Trophoblast cell (in vitro differentiated cells and primary cell): ENCODE measurements around the gene ROBO1.

Experiments
- DNase-seq, 2 donors: peaks; one replicate each; pipeline ENCODE4 v3.0.0-alpha.2; 2016
- H2AFZ ChIP-seq: 2 replicates; pipeline ENCODE4 v1.6.1; 2013; ENCODE audit warnings: low read length, moderate library complexity, mild to moderate bottlenecking; ENCODE audit not compliant: insufficient read depth, poor library complexity
- H2AK5ac ChIP-seq: 2 replicates; pipeline ENCODE4 v1.6.1; 2013; ENCODE audit warnings: mild to moderate bottlenecking, low read length
- H2BK120ac ChIP-seq: 2 replicates; pipeline ENCODE4 v1.6.1; 2013; ENCODE audit warnings: low read length, mild to moderate bottlenecking, moderate library complexity; ENCODE audit not compliant: insufficient read depth, poor library complexity
- H2BK12ac ChIP-seq: 2 replicates; pipeline ENCODE4 v1.6.1; 2013; ENCODE audit warnings: mild to moderate bottlenecking, low read length, moderate library complexity
- H2BK5ac ChIP-seq: 2 replicates; pipeline ENCODE4 v1.6.1; 2013; ENCODE audit warnings: low read length, low read depth, moderate library complexity, mild to moderate bottlenecking; ENCODE audit not compliant: poor library complexity
- H3K14ac ChIP-seq: 2 replicates; pipeline ENCODE4 v1.6.1; 2013; ENCODE audit warnings: mild to moderate bottlenecking, low read length
- H3K18ac ChIP-seq: 2 replicates; pipeline ENCODE4 v1.6.1; 2013; ENCODE audit warnings: mild to moderate bottlenecking, low read length
- H3K23ac ChIP-seq: 2 replicates; pipeline ENCODE4 v1.6.1; 2013; ENCODE audit warnings: low read length
- H3K27ac ChIP-seq: 2 replicates; pipeline ENCODE4 v1.5.1; 2013; ENCODE audit warnings: low read depth, mild to moderate bottlenecking, inconsistent platforms, low read length, moderate library complexity
- H3K27me3 ChIP-seq: 2 replicates; pipeline ENCODE4 v1.6.1; 2013; ENCODE audit warnings: inconsistent platforms, mild to moderate bottlenecking, low read length, moderate library complexity; ENCODE audit not compliant: insufficient read depth
- H3K36me3 ChIP-seq, 2 experiments: 1 replicate in 1 of 2; 2 replicates in 1 of 2; pipeline ENCODE4 v1.6.1; 2013; ENCODE audit warnings: low read length in 2 of 2, mild to moderate bottlenecking in 2 of 2, moderate library complexity in 1 of 2; ENCODE audit not compliant: insufficient read depth in 2 of 2, control insufficient read depth in 1 of 2
- H3K4ac ChIP-seq: 2 replicates; pipeline ENCODE4 v1.6.1; 2013; ENCODE audit warnings: low read depth, mild to moderate bottlenecking, low read length, moderate library complexity
- H3K4me1 ChIP-seq, 2 experiments: 1 replicate in 1 of 2; 2 replicates in 1 of 2; pipeline ENCODE4 v1.6.1; 2013; ENCODE audit warnings: low read length in 2 of 2, mild to moderate bottlenecking in 2 of 2, moderate library complexity in 1 of 2; ENCODE audit not compliant: insufficient read depth in 2 of 2, control insufficient read depth in 1 of 2
- H3K4me2 ChIP-seq: 2 replicates; pipeline ENCODE4 v1.6.1; 2013; ENCODE audit warnings: inconsistent platforms, mild to moderate bottlenecking, low read length, moderate library complexity
- H3K4me3 ChIP-seq: 2 replicates; pipeline ENCODE4 v1.5.1; 2013; ENCODE audit warnings: mild to moderate bottlenecking, low read depth, low read length, inconsistent platforms
- H3K79me1 ChIP-seq: one replicate; pipeline ENCODE4 v1.6.1; 2013; ENCODE audit warnings: low read length
- H3K79me2 ChIP-seq: 2 replicates; pipeline ENCODE4 v1.6.1; 2013; ENCODE audit warnings: low read length, mild to moderate bottlenecking; ENCODE audit not compliant: control insufficient read depth, insufficient read depth, poor library complexity
- H3K9ac ChIP-seq: 2 replicates; pipeline ENCODE4 v1.6.1; 2013; ENCODE audit warnings: mild to moderate bottlenecking, low read length
- H3K9me3 ChIP-seq: 2 replicates; pipeline ENCODE4 v1.6.1; 2013; ENCODE audit warnings: low read depth, mild to moderate bottlenecking, control low read depth, inconsistent platforms, low read length; ENCODE audit not compliant: insufficient read depth
- H4K12ac ChIP-seq: 2 replicates; pipeline ENCODE4 v1.6.1; 2013; ENCODE audit warnings: low read depth, mild to moderate bottlenecking, low read length, moderate library complexity
- H4K8ac ChIP-seq: 2 replicates; pipeline ENCODE4 v1.6.1; 2013; ENCODE audit warnings: low read depth, mild to moderate bottlenecking, low read length, moderate library complexity
- H4K91ac ChIP-seq: one replicate; pipeline ENCODE4 v1.6.1; 2013; ENCODE audit warnings: low read depth, mild to moderate bottlenecking, low read length, moderate library complexity
- WGBS: extraction: QIAGEN DNeasy Blood & Tissue Kit; methylation state at CpG from one replicate; pipeline ENCODE4 v1.1.7; 2013; ENCODE audit warnings: missing lambda C conversion rate; ENCODE audit not compliant: insufficient read length, insufficient coverage; ENCODE audit errors: extremely low coverage; 5-methylcytosine and 5-hydroxymethylcytosine counted together

The ROBO1 gene

DNA sequence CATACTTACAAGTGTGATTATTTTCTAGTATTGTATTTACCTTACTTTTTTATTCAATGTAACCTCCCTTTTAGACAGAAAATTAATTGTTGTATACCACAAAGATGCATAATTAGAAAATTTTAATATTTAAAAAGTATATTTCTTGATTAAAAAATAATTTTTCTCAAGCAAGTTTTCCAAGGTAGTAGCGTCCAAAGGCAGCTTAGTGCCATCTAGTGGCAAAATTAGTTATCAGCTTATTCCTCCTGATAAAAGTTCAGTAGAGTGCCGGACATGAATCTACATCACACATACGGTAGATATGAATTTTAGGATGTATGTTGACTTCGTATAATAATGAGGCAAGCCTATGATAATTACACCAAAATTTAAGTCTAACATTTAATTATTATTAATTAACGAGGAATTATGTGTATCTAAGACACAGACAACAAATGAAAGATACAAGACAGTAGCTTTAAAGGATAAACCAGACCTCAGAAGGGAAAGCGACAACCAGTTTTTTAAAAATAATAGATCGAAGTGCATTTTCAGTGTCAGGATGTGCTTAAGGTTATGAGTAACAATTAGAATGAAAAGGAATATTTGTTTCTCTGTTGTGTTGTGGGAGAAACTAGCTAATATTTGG is 405.9 kb downstream of the ROBO1 start:
- Histone ChIP-seq H3K27me3 (no peaks in the 10 kb centered on the region), H2BK5ac (no peak overlapping the region), H3K18ac (no peak overlapping the region), H2BK12ac (no peak overlapping the region), H2BK120ac (no peak overlapping the region), H4K91ac (no peak overlapping the region), H3K4me2 (no peak overlapping the region), H3K4me1 (peaks cover 0 to 3% of the 10 kb centered on the region in 2 experiments), H2AFZ (no peak overlapping the region), H3K14ac (no peak overlapping the region), H3K9ac (no peak overlapping the region), H3K23ac (no peak overlapping the region), H3K27ac (no peak overlapping the region), H3K36me3 (no peaks in the 10 kb centered on the region), H2AK5ac (no peak overlapping the region), H3K4ac (no peak overlapping the region), H3K79me1 (peaks cover 4% of the 10 kb centered on the region), H3K4me3 (no peak overlapping the region), H4K12ac (no peak overlapping the region), H3K79me2 (no peaks in the 10 kb centered on the region), H4K8ac (no peak overlapping the region), H3K9me3 (no peaks in the 10 kb centered on the region)
- peak; percentile 4 to 80 for DNase-seq
- WGBS: no CpG with 5 or more reads among the region's 7 CpGs

DNA sequence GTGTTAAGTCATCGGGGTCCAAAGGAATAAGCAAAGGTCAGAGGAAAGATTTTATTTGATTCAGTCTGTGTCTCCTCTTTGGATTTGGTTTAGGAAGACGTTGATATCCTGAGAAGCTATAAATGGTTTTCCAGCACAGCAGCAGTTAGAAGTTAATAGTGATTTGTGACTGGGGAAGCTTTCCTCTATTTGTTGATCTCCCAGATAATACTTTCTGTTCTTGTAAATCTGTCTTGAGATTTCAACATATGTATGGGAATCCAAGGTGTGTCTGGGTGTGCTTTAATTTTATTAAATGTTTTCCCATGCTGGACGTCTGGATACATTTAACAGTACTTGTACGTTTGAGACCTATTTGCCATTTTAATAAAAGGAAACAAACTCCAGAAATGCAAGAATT is 409.5 kb downstream of the ROBO1 start:
- no peak for DNase-seq
- no peaks in the 10 kb centered on the region for H3K36me3 ChIP-seq
- no peak overlapping the region for H3K9ac ChIP-seq
- no peaks in the 10 kb centered on the region for H3K4me1 ChIP-seq
- no peak overlapping the region for H3K23ac ChIP-seq
- H3K18ac ChIP-seq: no peak overlapping the region
- H2AFZ ChIP-seq: no peak overlapping the region
- no peak overlapping the region for H2BK5ac ChIP-seq
- no peak overlapping the region for H2BK120ac ChIP-seq
- H3K4ac ChIP-seq: no peak overlapping the region
- no peak overlapping the region for H3K14ac ChIP-seq
- no peak overlapping the region for H3K4me3 ChIP-seq
- no CpG with 5 or more reads among the region's 4 CpGs for WGBS
- no peak overlapping the region for H4K91ac ChIP-seq
- H3K79me1 ChIP-seq: no peaks in the 10 kb centered on the region
- no peak overlapping the region for H3K27ac ChIP-seq
- no peaks in the 10 kb centered on the region for H3K79me2 ChIP-seq
- H4K8ac ChIP-seq: no peak overlapping the region
- H4K12ac ChIP-seq: no peak overlapping the region
- no peak overlapping the region for H3K4me2 ChIP-seq
- no peak overlapping the region for H2AK5ac ChIP-seq
- no peaks in the 10 kb centered on the region for H3K27me3 ChIP-seq
- no peak overlapping the region for H2BK12ac ChIP-seq
- H3K9me3 ChIP-seq: no peaks in the 10 kb centered on the region

DNA sequence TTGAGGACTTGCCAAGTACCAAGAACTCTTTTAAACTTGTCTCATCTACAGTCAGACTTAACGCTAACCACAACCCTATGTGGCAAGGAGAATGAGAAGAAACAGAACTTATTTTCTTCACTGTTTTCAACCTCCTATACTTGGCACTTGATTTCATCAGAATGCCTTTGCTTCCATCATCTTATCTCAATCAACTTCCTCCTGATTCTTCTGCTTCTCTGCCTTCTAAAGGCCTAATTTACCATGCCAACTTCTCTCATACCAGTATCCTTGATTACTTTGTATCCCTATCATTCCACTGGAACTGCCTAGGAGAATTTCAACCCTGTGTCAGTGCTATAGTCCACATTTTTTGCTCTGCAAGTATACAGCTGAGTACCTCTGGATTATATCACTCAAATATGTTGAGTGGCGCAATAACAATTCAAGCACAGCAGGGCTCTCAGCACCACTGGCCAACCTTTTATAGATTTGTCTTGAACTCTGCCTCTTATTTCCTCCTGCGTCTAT is 413.6 kb downstream of the ROBO1 start:
- WGBS: no CpG with 5 or more reads among the region's 3 CpGs
- Histone ChIP-seq H3K4me2 (no peak overlapping the region), H4K8ac (no peak overlapping the region), H3K79me2 (no peaks in the 10 kb centered on the region), H3K36me3 (no peaks in the 10 kb centered on the region), H3K14ac (no peak overlapping the region), H2AK5ac (no peak overlapping the region), H2BK120ac (no peak overlapping the region), H3K27me3 (no peaks in the 10 kb centered on the region), H3K4ac (no peak overlapping the region), H3K79me1 (no peaks in the 10 kb centered on the region), H3K18ac (no peak overlapping the region), H2AFZ (no peak overlapping the region), H3K4me3 (no peak overlapping the region), H3K27ac (peak overlapping the region; percentile 25), H2BK12ac (no peak overlapping the region), H3K4me1 (no peaks in the 10 kb centered on the region), H3K9ac (no peak overlapping the region), H4K91ac (no peak overlapping the region), H4K12ac (no peak overlapping the region), H3K9me3 (no peaks in the 10 kb centered on the region), H3K23ac (no peak overlapping the region), H2BK5ac (no peak overlapping the region)
- peak in 1 of 2 donors; percentile 67 for DNase-seq

DNA sequence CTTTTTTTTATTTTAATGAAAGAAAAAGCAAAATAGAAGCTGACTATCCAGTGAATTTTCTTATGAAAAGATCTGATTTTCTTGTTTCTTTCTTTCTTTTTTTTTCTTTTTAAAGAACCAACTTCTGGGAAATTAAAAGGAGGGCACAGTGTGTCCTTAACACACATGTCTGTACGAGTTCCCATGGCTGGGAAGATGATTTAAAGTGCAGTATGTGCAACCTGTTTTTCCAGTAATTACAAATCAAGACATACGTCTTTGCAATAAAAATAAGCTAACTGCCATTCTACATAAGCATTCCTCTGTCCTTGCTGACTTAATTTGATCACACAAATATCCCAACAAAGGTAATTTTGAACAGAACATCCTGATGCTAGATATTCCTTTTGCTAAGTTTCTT is 416.1 kb downstream of the ROBO1 start:
- H3K4me3 ChIP-seq: no peak overlapping the region
- H3K4me2 ChIP-seq: no peak overlapping the region
- no peaks in the 10 kb centered on the region for H3K79me2 ChIP-seq
- no peak overlapping the region for H3K9ac ChIP-seq
- no peak overlapping the region for H2AK5ac ChIP-seq
- no peaks in the 10 kb centered on the region for H3K36me3 ChIP-seq
- H3K23ac ChIP-seq: no peak overlapping the region
- H2BK120ac ChIP-seq: no peak overlapping the region
- no peak overlapping the region for H4K91ac ChIP-seq
- no peaks in the 10 kb centered on the region for H3K27me3 ChIP-seq
- H3K79me1 ChIP-seq: no peaks in the 10 kb centered on the region
- H3K4ac ChIP-seq: no peak overlapping the region
- H3K18ac ChIP-seq: no peak overlapping the region
- no peak overlapping the region for H4K12ac ChIP-seq
- H3K14ac ChIP-seq: no peak overlapping the region
- no peak overlapping the region for H2BK5ac ChIP-seq
- H3K9me3 ChIP-seq: no peaks in the 10 kb centered on the region
- no peak overlapping the region for H3K27ac ChIP-seq
- H3K4me1 ChIP-seq: no peaks in the 10 kb centered on the region
- DNase-seq: no peak
- no peak overlapping the region for H2AFZ ChIP-seq
- no peak overlapping the region for H4K8ac ChIP-seq
- H2BK12ac ChIP-seq: no peak overlapping the region
- WGBS: no CpG with 5 or more reads among the region's 2 CpGs
